AG09309 (cell line): ENCODE measurements around the gene CLCN5.
A peak's percentile ranks its signal among the peaks of the same experiment; 100 is the strongest.

Experiments
- DNase-seq: peaks from one replicate; pipeline ENCODE4 v3.0.0-alpha.2; 2010; ENCODE audit warnings: low read depth
- H3K4me3 ChIP-seq: 2 replicates; pipeline ENCODE4 v1.5.1; 2011; ENCODE audit warnings: mild to moderate bottlenecking, low read depth, low read length, moderate library complexity; ENCODE audit not compliant: control insufficient read depth
- TF ChIP-seq, protein P1 (sequence below): IDR thresholded peaks from 2 replicates; pipeline ENCODE4 v1.5.1; 2011; ENCODE audit warnings: mild to moderate bottlenecking, low read depth, low read length, inconsistent platforms; ENCODE audit not compliant: insufficient read depth, control insufficient read depth; ENCODE audit errors: missing control alignments

The CLCN5 gene

GRCh38 chrX:49922291-49923241 lies at the start of gene CLCN5:
Gene CLCN5 (plus strand): TSS chrX:49922596. CDS start chrX:49925299, 2,703 bp downstream.
- TF ChIP-seq, protein P1, sequence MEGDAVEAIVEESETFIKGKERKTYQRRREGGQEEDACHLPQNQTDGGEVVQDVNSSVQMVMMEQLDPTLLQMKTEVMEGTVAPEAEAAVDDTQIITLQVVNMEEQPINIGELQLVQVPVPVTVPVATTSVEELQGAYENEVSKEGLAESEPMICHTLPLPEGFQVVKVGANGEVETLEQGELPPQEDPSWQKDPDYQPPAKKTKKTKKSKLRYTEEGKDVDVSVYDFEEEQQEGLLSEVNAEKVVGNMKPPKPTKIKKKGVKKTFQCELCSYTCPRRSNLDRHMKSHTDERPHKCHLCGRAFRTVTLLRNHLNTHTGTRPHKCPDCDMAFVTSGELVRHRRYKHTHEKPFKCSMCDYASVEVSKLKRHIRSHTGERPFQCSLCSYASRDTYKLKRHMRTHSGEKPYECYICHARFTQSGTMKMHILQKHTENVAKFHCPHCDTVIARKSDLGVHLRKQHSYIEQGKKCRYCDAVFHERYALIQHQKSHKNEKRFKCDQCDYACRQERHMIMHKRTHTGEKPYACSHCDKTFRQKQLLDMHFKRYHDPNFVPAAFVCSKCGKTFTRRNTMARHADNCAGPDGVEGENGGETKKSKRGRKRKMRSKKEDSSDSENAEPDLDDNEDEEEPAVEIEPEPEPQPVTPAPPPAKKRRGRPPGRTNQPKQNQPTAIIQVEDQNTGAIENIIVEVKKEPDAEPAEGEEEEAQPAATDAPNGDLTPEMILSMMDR: no peak
- DNase-seq: peak; percentile 68
- H3K4me3 ChIP-seq: peak within 1 kb of the TSS; percentile 59

DNA sequence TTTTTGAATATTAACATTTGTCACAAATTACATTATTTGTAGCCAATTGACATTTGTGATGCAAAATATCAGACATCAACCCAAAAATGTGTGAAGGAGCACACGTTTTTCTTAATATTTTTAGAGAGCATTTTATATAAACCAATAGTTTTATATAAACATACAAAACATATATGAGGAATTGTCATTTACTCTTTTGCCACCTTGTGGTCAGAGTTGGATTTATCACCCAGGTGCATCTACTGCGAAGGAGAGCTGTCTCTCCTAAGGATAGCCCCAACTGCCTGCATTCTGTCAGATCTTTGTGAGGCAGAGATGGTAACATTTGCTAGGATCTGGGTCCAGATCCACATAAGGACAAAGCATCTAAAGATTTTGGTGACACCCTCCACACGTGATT lies 45.6 kb upstream of the CLCN5 start:
- TF ChIP-seq, protein P1: peak; percentile 45
- no peak for DNase-seq
- H3K4me3 ChIP-seq: no peak overlapping the region

- TF ChIP-seq, protein P1: no peak
- H3K4me3 ChIP-seq: no peak overlapping the region
- no peak for DNase-seq
Measured at GRCh38 chrX:49877397-49878101, 44.8 kb upstream of the CLCN5 start.

DNA sequence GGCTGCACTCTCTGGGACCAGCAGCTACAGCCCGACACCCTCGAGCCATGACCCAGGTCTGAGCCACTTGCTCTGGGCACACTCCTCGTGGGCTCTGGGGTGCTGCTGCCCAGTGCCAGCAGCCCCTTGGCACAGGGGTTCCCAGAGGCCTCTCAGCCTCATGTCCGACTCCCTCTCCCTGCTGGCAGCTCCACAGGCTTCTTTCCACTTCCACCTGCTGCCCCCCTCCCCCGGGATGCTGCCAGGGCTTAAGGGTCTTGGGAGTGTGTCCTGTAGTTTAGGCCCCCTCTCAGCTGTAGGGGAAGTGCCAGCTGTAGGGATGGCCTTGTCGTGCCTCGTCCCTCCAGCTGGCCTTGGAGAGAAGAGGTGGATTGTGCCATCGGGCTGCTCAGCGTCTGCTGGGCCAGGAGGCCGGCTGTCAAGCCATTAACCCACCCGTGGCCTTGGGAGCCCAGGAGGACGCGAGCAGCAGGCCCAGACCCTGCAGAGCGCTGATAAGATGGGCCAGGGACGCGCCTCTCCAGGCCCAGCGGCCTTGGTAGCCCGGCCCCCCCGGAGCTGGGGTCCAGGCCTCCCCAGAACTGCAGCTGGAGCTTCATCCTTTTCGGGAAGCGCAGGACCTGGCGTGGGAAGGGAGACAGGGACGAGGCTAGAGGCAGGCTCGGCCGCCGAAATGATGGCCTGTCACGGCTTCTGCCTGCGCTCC lies 44.1 kb upstream of the CLCN5 start:
- H3K4me3 ChIP-seq: peak overlapping the region; percentile 63
- TF ChIP-seq, protein P1: no peak
- no peak for DNase-seq

DNA sequence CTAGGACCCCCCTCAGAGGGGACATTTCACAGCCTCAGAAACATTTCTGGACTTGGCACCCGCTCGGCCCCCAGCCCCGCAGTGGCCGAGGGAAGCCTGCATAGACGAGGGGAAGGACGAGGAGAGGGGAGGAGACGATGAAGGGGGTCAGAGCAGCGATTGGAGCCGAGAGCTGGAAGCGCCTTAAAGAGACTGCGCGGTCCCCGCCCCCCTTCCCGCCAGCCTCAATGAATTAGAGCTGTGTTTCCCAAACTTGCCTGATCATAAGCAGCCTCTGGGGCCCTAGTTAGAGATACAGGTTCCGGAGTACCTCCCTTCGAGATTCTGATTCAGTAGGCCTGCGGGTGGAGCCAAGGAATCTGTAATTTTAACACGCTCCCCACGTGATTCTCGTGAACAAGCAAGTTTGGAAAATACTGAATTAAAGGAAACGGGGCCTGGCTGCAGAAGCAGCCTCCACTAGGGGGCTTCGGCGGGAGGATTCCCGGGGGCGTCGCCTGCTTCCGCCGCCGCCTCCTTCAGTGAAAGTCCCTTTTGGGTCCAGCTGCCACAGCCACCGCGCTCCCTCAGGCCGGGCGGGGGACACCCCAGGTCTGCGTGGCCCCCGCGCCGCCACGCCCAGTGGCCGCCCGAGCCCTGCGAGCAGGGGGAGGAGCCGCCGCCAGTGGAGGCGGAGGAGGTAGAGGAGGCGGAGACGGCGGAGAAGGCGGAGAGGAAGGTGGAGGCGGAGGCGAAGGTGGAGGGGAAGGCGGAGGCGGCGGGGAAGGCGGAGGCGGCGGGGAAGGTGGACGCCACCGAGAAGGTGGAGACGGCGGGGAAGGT lies 43.4 kb upstream of the CLCN5 start, which contains the start of gene USP27X:
Gene USP27X (plus strand): TSS at position 651 of the 822 bp plus-strand sequence. CDS start 824 bp downstream, outside the sequence.
- TF ChIP-seq, protein P1: peak; percentile 59
- DNase-seq: peak; percentile 61
- peak within 1 kb of the TSS; percentile 63 for H3K4me3 ChIP-seq

DNA sequence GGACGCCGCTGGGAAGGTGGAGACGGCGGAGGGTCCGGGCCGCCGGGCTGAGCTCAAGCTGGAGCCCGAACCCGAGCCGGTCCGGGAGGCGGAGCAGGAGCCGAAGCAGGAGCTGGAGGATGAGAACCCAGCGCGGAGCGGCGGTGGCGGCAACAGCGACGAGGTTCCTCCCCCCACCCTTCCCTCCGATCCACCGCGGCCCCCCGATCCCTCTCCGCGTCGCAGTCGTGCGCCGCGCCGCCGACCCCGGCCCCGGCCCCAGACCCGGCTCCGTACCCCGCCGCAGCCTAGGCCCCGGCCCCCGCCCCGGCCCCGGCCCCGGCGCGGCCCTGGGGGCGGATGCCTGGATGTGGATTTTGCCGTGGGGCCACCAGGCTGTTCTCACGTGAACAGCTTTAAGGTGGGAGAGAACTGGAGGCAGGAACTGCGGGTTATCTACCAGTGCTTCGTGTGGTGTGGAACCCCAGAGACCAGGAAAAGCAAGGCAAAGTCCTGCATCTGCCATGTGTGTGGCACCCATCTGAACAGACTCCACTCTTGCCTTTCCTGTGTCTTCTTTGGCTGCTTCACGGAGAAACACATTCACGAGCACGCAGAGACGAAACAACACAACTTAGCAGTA lies 42.6 kb upstream of the CLCN5 start:
- TF ChIP-seq, protein P1: no peak
- DNase-seq: no peak
- peak overlapping the region; percentile 63 for H3K4me3 ChIP-seq
